Renal pelvis (tissue), 4 donors: Measurements from ENCODE around the gene DHX38. TPM values are rescaled to one million over a fixed set of nuclear protein-coding genes. Genes with fewer than 3 reads are reported as not detected.

Experiments
- DNase-seq: peaks from one replicate; pipeline ENCODE4 v3.0.0-alpha.2; 2013
- polyA plus RNA-seq, 3 donors: library from polyadenylated mRNA; unstranded; fragments of 120-200 nt; gene quantifications; one replicate each; pipeline ENCODE4 v1.2.1, GENCODE V29; 2013; ENCODE audit not compliant: insufficient read length in 3 of 3

Gene DHX38
- polyA plus RNA-seq, 3 donors: 71.1 to 84.9 (median 73.9) TPM

- DNase-seq: no peak
Observed at GRCh38 chr16:72159801-72160200, 66.2 kb downstream of the DHX38 start.

GRCh38 chr16:72162105-72162692, 68.6 kb downstream of the DHX38 start:
- no peak for DNase-seq

Other genes with a start within 250 kb of the DHX38 start
- gene ATXN1L, start 247.9 kb upstream of the DHX38 start, polyA plus RNA-seq: 10 to 100 TPM; 33.7 to 39.0 (median 38.9) TPM
- 10 to 100 TPM; 20.9 to 24.9 (median 21.4) TPM for gene ZNF821, start 209.7 kb upstream of the DHX38 start, polyA plus RNA-seq
- gene IST1, start 198.3 kb upstream of the DHX38 start, polyA plus RNA-seq: 100 to 1,000 TPM; 258 to 360 (median 303) TPM
- under 1 TPM; 0.04 to 0.18 (median 0.16) TPM for gene PKD1L3, start 93.4 kb upstream of the DHX38 start, polyA plus RNA-seq
- 10 to 100 TPM; 12.3 to 21.0 (median 18.7) TPM for gene DHODH, start 85.1 kb upstream of the DHX38 start, polyA plus RNA-seq
- under 1 TPM; 0.74 to 0.99 (median 0.77) TPM for gene HP, start 39.3 kb upstream of the DHX38 start, polyA plus RNA-seq
- under 1 TPM in 1 of 3 donors, not detected in 2; 0.11 TPM for gene HPR, start 30.6 kb upstream of the DHX38 start, polyA plus RNA-seq
- gene TXNL4B, start 227 bp upstream of the DHX38 start, polyA plus RNA-seq: 10 to 100 TPM; 17.3 to 23.2 (median 21.7) TPM
- 1 to 10 TPM; 3.5 to 6.6 (median 6.2) TPM for gene PMFBP1, start 78.3 kb downstream of the DHX38 start, polyA plus RNA-seq